Measurements from ENCODE around the gene RBMXL3. TPM values are rescaled to one million over a fixed set of nuclear protein-coding genes. Genes with fewer than 3 reads are reported as not detected.

Gene RBMXL3
- total RNA-seq, 2 donors from 2014 or later, result not detected

- DNase-seq (ENCODE audit: low spot score) (no peak), ATAC-seq (ENCODE audit: insufficient number of reproducible peaks, low FRiP score, low read depth) (no peak)
- no peak for TF ChIP-seq CTCF (IDR thresholded peaks at IDR 0.05)
- Histone ChIP-seq H3K4me3 (no peak overlapping the region), H3K36me3 (no peaks in the 10 kb centered on the region), H3K27ac (no peak overlapping the region), H3K27me3 (replicated peaks; ENCODE audit: insufficient read depth) (no peaks in the 10 kb centered on the region), H3K4me1 (ENCODE audit: control insufficient read depth in 1 of 2, low read depth in 2 of 2) (no peaks in the 10 kb centered on the region), H3K9me3 (no peaks in the 10 kb centered on the region)
These were observed 37.7 kb downstream of the RBMXL3 start for GRCh38 chrX:115226929-115227328.

- ATAC-seq (ENCODE audit: insufficient number of reproducible peaks, low FRiP score, low read depth), result no peak
- H3K27me3 ChIP-seq (replicated peaks; ENCODE audit: insufficient read depth), result no peaks in the 10 kb centered on the region
These were observed 40.3 kb downstream of the RBMXL3 start for GRCh38 chrX:115229337-115230003.

GRCh38 chrX:115232933-115233496 is 43.8 kb downstream of the RBMXL3 start:
- no peak for ATAC-seq (ENCODE audit: insufficient number of reproducible peaks, low FRiP score, low read depth)
- peak overlapping the region; percentile 76 for H3K4me3 ChIP-seq
- H3K9me3 ChIP-seq, result no peaks in the 10 kb centered on the region
- DNase-seq (ENCODE audit: low spot score), result no peak
- no peaks in the 10 kb centered on the region for H3K27me3 ChIP-seq (replicated peaks; ENCODE audit: insufficient read depth)
- no peak for TF ChIP-seq CTCF (IDR thresholded peaks at IDR 0.05)
- peak overlapping the region in 1 of 2 donors; percentile 65 for H3K27ac ChIP-seq
- H3K4me1 ChIP-seq (ENCODE audit: control insufficient read depth in 1 of 2, low read depth in 2 of 2), result peaks cover 0 to 4% of the 10 kb centered on the region in 2 donors
- H3K36me3 ChIP-seq, result no peaks in the 10 kb centered on the region

More at GRCh38 chrX:115229337-115230003, 40.3 kb downstream of the RBMXL3 start:
- DNase-seq (ENCODE audit: low spot score), result no peak
- Histone ChIP-seq H3K4me1 (ENCODE audit: control insufficient read depth in 1 of 2, low read depth in 2 of 2) (no peaks in the 10 kb centered on the region), H3K27ac (no peak overlapping the region), H3K4me3 (no peak overlapping the region), H3K36me3 (no peaks in the 10 kb centered on the region), H3K9me3 (no peaks in the 10 kb centered on the region)
- TF ChIP-seq CTCF (IDR thresholded peaks at IDR 0.05), result no peak

- Histone ChIP-seq H3K27me3 (replicated peaks; ENCODE audit: insufficient read depth) (no peaks in the 10 kb centered on the region), H3K4me3 (peak within 1 kb of the TSS; percentile 76), H3K36me3 (no peaks in the 10 kb centered on the region), H3K4me1 (ENCODE audit: control insufficient read depth in 1 of 2, low read depth in 2 of 2) (peaks cover 0 to 4% of the 10 kb centered on the region in 2 donors), H3K9me3 (no peaks in the 10 kb centered on the region), H3K27ac (peak within 1 kb of the TSS; percentile 28 to 65)
- TF ChIP-seq CTCF (IDR thresholded peaks at IDR 0.05), result no peak
- no peak for ATAC-seq (ENCODE audit: insufficient number of reproducible peaks, low FRiP score, low read depth)
- DNase-seq (ENCODE audit: low spot score), result no peak
These were observed 44.6 kb downstream of the RBMXL3 start, which contains the start of gene LRCH2 for GRCh38 chrX:115233497-115234455. Gene LRCH2, minus strand, starts transcription at chrX:115234096. Its CDS starts 55 bp downstream, at chrX:115234041.

GRCh38 chrX:115234461-115234860 is 45.3 kb downstream of the RBMXL3 start:
- no peak for TF ChIP-seq CTCF (IDR thresholded peaks at IDR 0.05)
- Histone ChIP-seq H3K4me3 (peak overlapping the region; percentile 76), H3K27me3 (replicated peaks; ENCODE audit: insufficient read depth) (no peaks in the 10 kb centered on the region), H3K9me3 (no peaks in the 10 kb centered on the region), H3K4me1 (ENCODE audit: control insufficient read depth in 1 of 2, low read depth in 2 of 2) (peaks cover 0 to 4% of the 10 kb centered on the region in 2 donors), H3K36me3 (no peaks in the 10 kb centered on the region), H3K27ac (peak overlapping the region in 1 of 2 donors; percentile 65)
- DNase-seq (ENCODE audit: low spot score) (no peak), ATAC-seq (ENCODE audit: insufficient number of reproducible peaks, low FRiP score, low read depth) (no peak)

Measured in thoracic aorta (tissue), 2 donors.